ENCODE results near the gene MYADML2. TPM values are rescaled to one million over a fixed set of nuclear protein-coding genes. Genes with fewer than 3 reads are reported as not detected.
A peak's percentile ranks its signal among the peaks of the same experiment; 100 is the strongest.

The MYADML2 gene
- total RNA-seq, 1 experiment from 2014 or later: not detected

DNA sequence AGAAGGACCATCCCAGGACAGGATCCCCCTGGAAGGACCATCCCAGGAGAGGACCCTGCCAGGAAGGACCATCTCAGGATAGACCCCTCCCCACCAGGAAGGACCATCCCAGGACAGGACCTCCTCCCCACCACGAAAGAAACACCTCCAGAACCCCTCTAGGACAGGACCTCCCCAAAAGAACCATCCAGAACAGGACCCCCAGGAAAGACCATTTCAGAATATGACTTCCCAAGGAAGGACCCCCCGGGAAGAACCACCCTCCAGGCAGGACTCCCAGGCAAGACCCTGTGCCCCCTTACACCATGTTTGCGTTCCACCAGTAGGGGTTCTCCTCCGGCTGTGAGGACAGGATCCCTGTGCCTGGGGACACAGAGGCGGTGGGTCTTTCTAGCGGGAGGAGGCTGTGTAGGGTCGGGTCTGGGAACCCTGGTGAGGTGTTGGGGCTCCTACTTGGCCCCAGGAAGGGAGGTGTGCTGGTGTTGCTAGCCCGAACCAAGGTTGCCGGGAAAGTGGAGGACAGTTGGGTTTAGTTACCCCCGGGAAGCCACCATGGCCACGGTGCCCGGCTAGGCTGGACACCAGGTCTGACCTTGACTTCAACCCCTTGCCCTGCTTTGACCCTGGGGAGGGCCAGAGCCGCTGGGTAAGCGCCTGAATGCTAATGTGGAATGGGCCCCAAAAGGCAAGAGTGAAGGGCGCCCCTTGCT, 11.8 kb upstream of the MYADML2 start:
- Histone ChIP-seq H3K9me2 (ENCODE audit: insufficient read depth) (no peaks in the 10 kb centered on the region), H3K79me2 (ENCODE audit: low read depth) (no peaks in the 10 kb centered on the region), H3K27ac (no peak overlapping the region)

GRCh38 chr17:81957691-81958432, 10.8 kb upstream of the MYADML2 start:
- no peaks in the 10 kb centered on the region for H4K20me1 ChIP-seq (ENCODE audit: insufficient read depth)
- peaks cover 7% of the 10 kb centered on the region for H3F3A ChIP-seq (ENCODE audit: insufficient read depth, low read depth)
- TF ChIP-seq CTCF (conservative IDR thresholded peaks at IDR 0.05): no peak
- TF ChIP-seq EZH2 (IDR thresholded peaks at IDR 0.05; ENCODE audit: low read depth): no peak
- POLR2A ChIA-PET (ENCODE audit: unreplicated experiment): no interaction called here
- no peaks in the 10 kb centered on the region for H3K9me3 ChIP-seq (ENCODE audit: insufficient read depth, low read depth)
- DNase-seq: no peak
- H2AFZ ChIP-seq: no peak overlapping the region
- H3K4me2 ChIP-seq: no peak overlapping the region
- no peaks in the 10 kb centered on the region for H3K36me3 ChIP-seq (ENCODE audit: low read depth)
- H3K9me2 ChIP-seq (ENCODE audit: insufficient read depth): no peaks in the 10 kb centered on the region
- CTCF ChIA-PET: no interaction called here
- intact Hi-C loops (cut with micrococcal nuclease; ENCODE audit: unreplicated experiment): no loop called here
- BruUV-seq (replicated peaks): no TSS peak
- no peaks in the 10 kb centered on the region for H3K27me3 ChIP-seq (ENCODE audit: insufficient read depth, low read depth)
- no peaks in the 10 kb centered on the region for H3K79me2 ChIP-seq (ENCODE audit: low read depth)
- H3K27ac ChIP-seq: no peak overlapping the region
- peaks cover 6% of the 10 kb centered on the region; the same call in 1 of the 2 replicates for H3K4me1 ChIP-seq (replicated peaks; ENCODE audit: insufficient read depth)
- H3K4me3 ChIP-seq: no peak overlapping the region

More for the DNA sequence above, 11.8 kb upstream of the MYADML2 start:
- Histone ChIP-seq H3K4me1 (replicated peaks; ENCODE audit: insufficient read depth) (peaks cover 6% of the 10 kb centered on the region; the same call in 1 of the 2 replicates), H3K4me3 (no peak overlapping the region), H4K20me1 (ENCODE audit: insufficient read depth) (no peaks in the 10 kb centered on the region), H3K9me3 (ENCODE audit: insufficient read depth, low read depth) (no peaks in the 10 kb centered on the region), H3K4me2 (peak overlapping the region; percentile 57; the same call in 1 of the 2 replicates), H3F3A (ENCODE audit: insufficient read depth, low read depth) (peaks cover 7% of the 10 kb centered on the region), H2AFZ (no peak overlapping the region), H3K36me3 (ENCODE audit: low read depth) (no peaks in the 10 kb centered on the region), H3K27me3 (ENCODE audit: insufficient read depth, low read depth) (no peaks in the 10 kb centered on the region)
- ChIA-PET POLR2A (ENCODE audit: unreplicated experiment) (no interaction called here), CTCF (interaction anchor here (0.6 to 2.0 kb wide), 9 partner anchors 8 to 72 kb away, joined by 3 to 18 read pairs (median 4); partner anchors contain the start of genes CENPX, LRRC45 and MAFG)
- no peak for DNase-seq
- intact Hi-C loops (cut with micrococcal nuclease; ENCODE audit: unreplicated experiment): loop anchor here (1.0 kb wide), 1 partner anchor 63 kb away; no protein-coding TSS in a partner anchor
- no peak for TF ChIP-seq EZH2 (IDR thresholded peaks at IDR 0.05; ENCODE audit: low read depth)
- no peak for TF ChIP-seq CTCF (conservative IDR thresholded peaks at IDR 0.05)
- no TSS peak for BruUV-seq (replicated peaks)

- no peak overlapping the region for H3K4me3 ChIP-seq
- no peaks in the 10 kb centered on the region for H3K79me2 ChIP-seq (ENCODE audit: low read depth)
- no peaks in the 10 kb centered on the region for H3K9me2 ChIP-seq (ENCODE audit: insufficient read depth)
- no peak overlapping the region for H3K4me2 ChIP-seq
- POLR2A ChIA-PET (ENCODE audit: unreplicated experiment): no interaction called here
- DNase-seq: no peak
- no peaks in the 10 kb centered on the region for H3K27me3 ChIP-seq (ENCODE audit: insufficient read depth, low read depth)
- no TSS peak for BruUV-seq (replicated peaks)
- TF ChIP-seq CTCF (conservative IDR thresholded peaks at IDR 0.05) (no peak), EZH2 (IDR thresholded peaks at IDR 0.05; ENCODE audit: low read depth) (no peak)
- H3F3A ChIP-seq (ENCODE audit: insufficient read depth, low read depth): peaks cover 7% of the 10 kb centered on the region
- no peaks in the 10 kb centered on the region for H3K9me3 ChIP-seq (ENCODE audit: insufficient read depth, low read depth)
- CTCF ChIA-PET: no interaction called here
- H3K36me3 ChIP-seq (ENCODE audit: low read depth): no peaks in the 10 kb centered on the region
- H4K20me1 ChIP-seq (ENCODE audit: insufficient read depth): no peaks in the 10 kb centered on the region
- no peak overlapping the region for H3K27ac ChIP-seq
- intact Hi-C loops (cut with micrococcal nuclease; ENCODE audit: unreplicated experiment): no loop called here
- H2AFZ ChIP-seq: no peak overlapping the region
- H3K4me1 ChIP-seq (replicated peaks; ENCODE audit: insufficient read depth): peaks cover 6% of the 10 kb centered on the region; the same call in 1 of the 2 replicates
These were observed 9.9 kb upstream of the MYADML2 start for GRCh38 chr17:81956607-81957589.

Measured in PC-9 (cell line).